ENCODE data around the gene KRT7.

GRCh38 chr12:52295663-52296062 is 62.6 kb downstream of the KRT7 start:
- TF ChIP-seq CTCF (IDR thresholded peaks at IDR 0.05) (no peak), POLR2A (IDR thresholded peaks at IDR 0.05) (no peak)

All from thyroid gland (tissue), 4 donors.